GM10248 (cell line): ENCODE data around the gene PLEKHA8.
"Not testable (repeated sequence)": the region's sequence is repeated elsewhere in the genome, so short reads cannot be mapped to it uniquely, and the experiment has no call there.

Experiments used
- CTCF ChIA-PET: fragments of 300-600 bp; sonication (Branson Sonifier 250); formaldehyde crosslinking; extraction: SDS; loops from one replicate; lab custom pipeline; 2021; ENCODE audit warnings: antibody characterized with exemption; lab: Yijun Ruan, JAX
- POLR2A ChIA-PET: fragments of 350-650 bp; sonication (Branson Sonifier 250); formaldehyde crosslinking; extraction: SDS; loops from one replicate; lab custom pipeline; 2020; ENCODE audit warnings: antibody characterized with exemption; lab: Yijun Ruan, JAX
- DNase-seq: peaks from one replicate; pipeline ENCODE4 v3.0.0; 2012; ENCODE audit errors: extremely low spot score
- CTCF ChIP-seq: IDR thresholded peaks from 2 replicates; pipeline ENCODE4 v1.5.1; 2012; ENCODE audit warnings: mild to moderate bottlenecking, low read depth; ENCODE audit errors: extremely low read depth, missing control alignments, control extremely low read depth

The PLEKHA8 gene

GRCh38 chr7:30090111-30090510 is 61.9 kb downstream of the PLEKHA8 start:
- no peak for TF ChIP-seq CTCF
- POLR2A ChIA-PET = no interaction called here
- no peak for DNase-seq
- CTCF ChIA-PET = interaction anchor here (0.8 to 2.0 kb wide), 2 partner anchors 8 to 27 kb away, joined by 3 to 4 read pairs; no protein-coding TSS in a partner anchor

- TF ChIP-seq CTCF = no peak
- no peak for DNase-seq
- CTCF ChIA-PET = interaction anchor here (0.8 to 1.3 kb wide), 2 partner anchors 16 to 30 kb away, joined by 3 to 5 read pairs; no protein-coding TSS in a partner anchor
- POLR2A ChIA-PET = no interaction called here
These were observed 63.3 kb downstream of the PLEKHA8 start for GRCh38 chr7:30091491-30091912.

GRCh38 chr7:30091987-30092386 is 63.8 kb downstream of the PLEKHA8 start:
- CTCF ChIA-PET = interaction anchor here (0.8 to 1.6 kb wide), 4 partner anchors 17 to 260 kb away, joined by 3 to 5 read pairs (median 4); no protein-coding TSS in a partner anchor
- DNase-seq = no peak
- POLR2A ChIA-PET = no interaction called here
- no peak for TF ChIP-seq CTCF

GRCh38 chr7:30093420-30093952 is 65.3 kb downstream of the PLEKHA8 start:
- ChIA-PET CTCF (interaction anchor here (1.1 to 1.6 kb wide), 3 partner anchors 12 to 18 kb away, joined by 3 to 5 read pairs (median 3); no protein-coding TSS in a partner anchor), POLR2A (no interaction called here)
- TF ChIP-seq CTCF = no peak
- no peak for DNase-seq

GRCh38 chr7:30098599-30098998 is 70.4 kb downstream of the PLEKHA8 start:
- CTCF ChIA-PET, POLR2A ChIA-PET, DNase-seq: not testable (repeated sequence)

- no peak for TF ChIP-seq CTCF
- ChIA-PET CTCF (no interaction called here), POLR2A (no interaction called here)
- no peak for DNase-seq
These were observed 74.1 kb downstream of the PLEKHA8 start for GRCh38 chr7:30102281-30102680.

GRCh38 chr7:30104157-30104556 is 75.9 kb downstream of the PLEKHA8 start:
- DNase-seq = no peak
- ChIA-PET CTCF (no interaction called here), POLR2A (no interaction called here)
- TF ChIP-seq CTCF = no peak
